Stimulated activated CD8-positive, alpha-beta memory T cell treated with anti-CD3 and anti-CD28 coated beads, Interleukin-15, amount 100 ng/mL, for 24 hours (primary cell): Measurements from ENCODE around the gene FLRT2.

ENCODE experiments used
- DNase-seq: peaks from one replicate; pipeline ENCODE4 v3.0.0-alpha.2; 2020; ENCODE audit warnings: low read depth

Gene FLRT2

GRCh38 chr14:85529803-85530574 is at the start of gene FLRT2:
Gene FLRT2 (plus strand): TSS chr14:85530144. CDS start chr14:85621515, 91,371 bp downstream.
- no peak for DNase-seq

- DNase-seq = no peak
Observed at GRCh38 chr14:85481471-85481870, 48.5 kb upstream of the FLRT2 start.

- no peak for DNase-seq
Observed at GRCh38 chr14:85482552-85482951, 47.4 kb upstream of the FLRT2 start.

- no peak for DNase-seq
Observed at GRCh38 chr14:85483037-85483436, 46.9 kb upstream of the FLRT2 start.

- no peak for DNase-seq
Observed at GRCh38 chr14:85483652-85484051, 46.3 kb upstream of the FLRT2 start.

- DNase-seq = no peak
Observed at GRCh38 chr14:85487215-85487614, 42.7 kb upstream of the FLRT2 start.

GRCh38 chr14:85501751-85502150 is 28.2 kb upstream of the FLRT2 start:
- DNase-seq = no peak

GRCh38 chr14:85508863-85509262 is 21.1 kb upstream of the FLRT2 start:
- no peak for DNase-seq

GRCh38 chr14:85512451-85512850 is 17.5 kb upstream of the FLRT2 start:
- DNase-seq = no peak

GRCh38 chr14:85514487-85514886 is 15.5 kb upstream of the FLRT2 start:
- DNase-seq = no peak

GRCh38 chr14:85516239-85517113 is 13.5 kb upstream of the FLRT2 start:
- DNase-seq = no peak

- DNase-seq = no peak
Observed at GRCh38 chr14:85517114-85517688, 12.7 kb upstream of the FLRT2 start.

- no peak for DNase-seq
Observed at GRCh38 chr14:85519661-85520305, 10.2 kb upstream of the FLRT2 start.

GRCh38 chr14:85520581-85520980 is 9.4 kb upstream of the FLRT2 start:
- DNase-seq = no peak

GRCh38 chr14:85523624-85524023 is 6.3 kb upstream of the FLRT2 start:
- DNase-seq = no peak

GRCh38 chr14:85527006-85527405 is 2.9 kb upstream of the FLRT2 start:
- no peak for DNase-seq

GRCh38 chr14:85527445-85528035 is 2.4 kb upstream of the FLRT2 start:
- DNase-seq = no peak

- DNase-seq = no peak
Observed at GRCh38 chr14:85528080-85528896, 1.7 kb upstream of the FLRT2 start.

GRCh38 chr14:85528897-85529631 is 880 bp upstream of the FLRT2 start:
- no peak for DNase-seq

- no peak for DNase-seq
Observed at GRCh38 chr14:85530626-85531025, 682 bp downstream of the FLRT2 start.
